Activated CD8-positive, alpha-beta T cell treated with anti-CD3 and anti-CD28 coated beads for 36 hours (primary cell): ENCODE data around the gene PDP2. TPM values are rescaled to one million over a fixed set of nuclear protein-coding genes. Genes with fewer than 3 reads are reported as not detected.

Experiments used
- ATAC-seq: fragments of 200-7000 bp; cut with Tn5 transposase; one replicate; pipeline ENCODE4 v1.10.0; 2021; ENCODE audit warnings: mild to moderate bottlenecking, moderate library complexity
- CTCF ChIA-PET: fragments of 350-600 bp; sonication (Branson Sonifier 250); formaldehyde crosslinking; loops from one replicate; lab custom pipeline; 2021; ENCODE audit warnings: antibody characterized with exemption; lab: Charles Lee
- POLR2A ChIA-PET: fragments of 350-600 bp; sonication (Branson Sonifier 250); formaldehyde crosslinking; loops from one replicate; lab custom pipeline; 2021; ENCODE audit warnings: antibody characterized with exemption; lab: Charles Lee
- DNase-seq: peaks from one replicate; pipeline ENCODE4 v3.0.0-alpha.2; 2020
- H3K27ac Mint-ChIP-seq: one replicate; pipeline ENCODE4 v1.8.0; 2021; ENCODE audit warnings: mild to moderate bottlenecking, mixed read lengths
- H3K27me3 Mint-ChIP-seq: one replicate; pipeline ENCODE4 v1.8.0; 2021; ENCODE audit warnings: mixed read lengths
- H3K36me3 Mint-ChIP-seq: one replicate; pipeline ENCODE4 v1.8.0; 2021; ENCODE audit warnings: low read depth, mixed read lengths
- H3K4me1 Mint-ChIP-seq: one replicate; pipeline ENCODE4 v1.8.0; 2021; ENCODE audit warnings: low read depth, mixed read lengths
- H3K4me3 Mint-ChIP-seq: one replicate; pipeline ENCODE4 v1.8.0; 2021; ENCODE audit warnings: mild to moderate bottlenecking, moderate library complexity, mixed read lengths
- H3K9me3 Mint-ChIP-seq: one replicate; pipeline ENCODE4 v1.8.0; 2021; ENCODE audit warnings: mixed read lengths
- intact Hi-C: fragments of 100-400 bp; cut with micrococcal nuclease; formaldehyde crosslinking; loops from one replicate; pipeline ENCODE4 v1.10.0; 2022
- total RNA-seq, 2 experiments: library from RNA; stranded (reverse); gene quantifications; one replicate each; pipeline ENCODE4 v1.2.3, GENCODE V29; 2021
- TF ChIP-seq, protein P1 (sequence below): fragments of 200-600 bp; IDR thresholded peaks from one replicate; pipeline ENCODE4 v1.8.0; 2022; ENCODE audit warnings: antibody characterized with exemption, mild to moderate bottlenecking

Gene PDP2
- total RNA-seq, 2 experiments from 2014 or later, result 31.2 to 38.1 TPM

DNA sequence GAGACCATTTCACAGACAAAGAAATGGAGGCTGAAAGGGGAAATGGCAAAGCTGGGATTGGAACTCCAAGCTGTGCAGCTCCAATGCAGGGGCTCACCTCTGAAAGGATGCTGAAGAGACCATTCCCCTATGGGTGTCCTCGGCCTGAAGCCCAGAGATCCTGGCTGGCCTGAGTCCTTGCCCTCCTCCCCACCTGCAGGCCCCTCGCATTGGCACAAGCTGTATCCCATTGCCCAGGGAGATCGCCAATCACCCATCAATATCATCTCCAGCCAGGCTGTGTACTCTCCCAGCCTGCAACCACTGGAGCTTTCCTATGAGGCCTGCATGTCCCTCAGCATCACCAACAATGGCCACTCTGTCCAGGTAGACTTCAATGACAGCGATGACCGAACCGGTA, 33.5 kb upstream of the PDP2 start:
- peaks cover 11% of the 10 kb centered on the region for H3K4me1 Mint-ChIP-seq
- TF ChIP-seq, protein P1, sequence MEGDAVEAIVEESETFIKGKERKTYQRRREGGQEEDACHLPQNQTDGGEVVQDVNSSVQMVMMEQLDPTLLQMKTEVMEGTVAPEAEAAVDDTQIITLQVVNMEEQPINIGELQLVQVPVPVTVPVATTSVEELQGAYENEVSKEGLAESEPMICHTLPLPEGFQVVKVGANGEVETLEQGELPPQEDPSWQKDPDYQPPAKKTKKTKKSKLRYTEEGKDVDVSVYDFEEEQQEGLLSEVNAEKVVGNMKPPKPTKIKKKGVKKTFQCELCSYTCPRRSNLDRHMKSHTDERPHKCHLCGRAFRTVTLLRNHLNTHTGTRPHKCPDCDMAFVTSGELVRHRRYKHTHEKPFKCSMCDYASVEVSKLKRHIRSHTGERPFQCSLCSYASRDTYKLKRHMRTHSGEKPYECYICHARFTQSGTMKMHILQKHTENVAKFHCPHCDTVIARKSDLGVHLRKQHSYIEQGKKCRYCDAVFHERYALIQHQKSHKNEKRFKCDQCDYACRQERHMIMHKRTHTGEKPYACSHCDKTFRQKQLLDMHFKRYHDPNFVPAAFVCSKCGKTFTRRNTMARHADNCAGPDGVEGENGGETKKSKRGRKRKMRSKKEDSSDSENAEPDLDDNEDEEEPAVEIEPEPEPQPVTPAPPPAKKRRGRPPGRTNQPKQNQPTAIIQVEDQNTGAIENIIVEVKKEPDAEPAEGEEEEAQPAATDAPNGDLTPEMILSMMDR, result no peak
- DNase-seq (no peak), ATAC-seq (no peak)
- H3K4me3 Mint-ChIP-seq, result no peak overlapping the region
- no peaks in the 10 kb centered on the region for H3K36me3 Mint-ChIP-seq
- H3K9me3 Mint-ChIP-seq, result no peaks in the 10 kb centered on the region
- ChIA-PET POLR2A (no interaction called here), CTCF (interaction anchor here (5.3 to 9.2 kb wide), 2 partner anchors 17 to 21 kb away, joined by 41 to 71 read pairs; partner anchors contain the start of gene NAE1)
- intact Hi-C loops, result no loop called here
- no peak overlapping the region for H3K27ac Mint-ChIP-seq
- H3K27me3 Mint-ChIP-seq, result peaks cover 37% of the 10 kb centered on the region

DNA sequence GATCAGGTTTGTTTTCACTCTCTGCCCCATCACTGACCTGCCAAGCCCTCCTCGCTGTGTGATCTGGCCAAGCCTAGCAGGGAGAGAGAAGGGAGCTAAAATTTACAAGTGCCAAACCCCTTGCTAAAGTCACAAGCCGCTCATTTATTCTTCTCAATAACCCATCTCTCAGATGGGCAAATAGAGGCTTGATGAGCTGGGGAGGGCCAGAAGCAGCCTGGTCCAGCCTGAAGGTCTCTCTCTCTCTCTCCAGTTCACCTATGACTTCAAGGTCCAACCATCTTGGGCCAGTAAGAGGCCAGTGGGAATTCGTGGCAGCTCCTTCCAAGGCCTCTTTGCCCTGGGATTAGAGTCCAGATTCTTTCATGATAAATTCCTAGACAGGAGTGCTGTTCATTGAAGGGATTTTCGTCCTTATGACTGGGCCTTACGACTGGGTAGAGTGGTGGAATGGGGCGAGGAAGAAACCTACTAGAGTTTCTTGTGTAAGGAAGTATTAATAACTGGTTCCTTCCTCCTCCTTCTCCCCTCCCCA, 32.7 kb upstream of the PDP2 start:
- POLR2A ChIA-PET, result no interaction called here
- ATAC-seq (no peak), DNase-seq (no peak)
- no peak overlapping the region for H3K27ac Mint-ChIP-seq
- no peaks in the 10 kb centered on the region for H3K36me3 Mint-ChIP-seq
- H3K4me3 Mint-ChIP-seq, result no peak overlapping the region
- TF ChIP-seq, protein P1, result no peak
- CTCF ChIA-PET, result interaction anchor here (5.3 to 9.2 kb wide), 2 partner anchors 18 to 20 kb away, joined by 41 to 71 read pairs; partner anchors contain the start of gene NAE1
- H3K4me1 Mint-ChIP-seq, result peaks cover 11% of the 10 kb centered on the region
- intact Hi-C loops, result no loop called here
- peaks cover 34% of the 10 kb centered on the region for H3K27me3 Mint-ChIP-seq
- H3K9me3 Mint-ChIP-seq, result no peaks in the 10 kb centered on the region

DNA sequence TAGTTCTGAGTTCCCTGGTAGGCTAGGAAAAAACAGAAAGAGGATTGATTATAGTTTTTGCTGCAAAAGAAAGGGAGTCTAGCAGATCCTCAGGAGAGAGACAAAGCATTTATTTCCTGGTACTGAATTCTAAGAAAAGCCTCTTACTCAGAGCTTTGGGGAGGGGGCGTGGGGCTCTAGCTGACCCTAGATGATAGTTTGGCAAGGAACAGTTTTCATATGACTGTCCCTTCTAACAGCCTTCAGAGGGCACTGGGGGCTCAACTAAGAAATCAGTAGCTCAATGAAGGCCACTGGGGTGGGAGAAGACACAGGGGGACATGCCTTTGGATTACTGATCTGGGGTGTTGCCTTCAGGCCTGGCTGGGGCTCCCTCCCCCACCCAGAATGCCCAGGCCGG, 32.1 kb upstream of the PDP2 start:
- DNase-seq (peak; percentile 52), ATAC-seq (peak; percentile 62)
- ChIA-PET POLR2A (no interaction called here), CTCF (interaction anchor here (5.3 to 9.2 kb wide), 2 partner anchors 18 to 19 kb away, joined by 41 to 71 read pairs; partner anchors contain the start of gene NAE1)
- intact Hi-C loops, result no loop called here
- Mint-ChIP-seq H3K36me3 (no peaks in the 10 kb centered on the region), H3K9me3 (no peaks in the 10 kb centered on the region), H3K4me3 (no peak overlapping the region), H3K27me3 (peaks cover 28% of the 10 kb centered on the region), H3K4me1 (peaks cover 11% of the 10 kb centered on the region), H3K27ac (no peak overlapping the region)
- TF ChIP-seq, protein P1, result no peak

DNA sequence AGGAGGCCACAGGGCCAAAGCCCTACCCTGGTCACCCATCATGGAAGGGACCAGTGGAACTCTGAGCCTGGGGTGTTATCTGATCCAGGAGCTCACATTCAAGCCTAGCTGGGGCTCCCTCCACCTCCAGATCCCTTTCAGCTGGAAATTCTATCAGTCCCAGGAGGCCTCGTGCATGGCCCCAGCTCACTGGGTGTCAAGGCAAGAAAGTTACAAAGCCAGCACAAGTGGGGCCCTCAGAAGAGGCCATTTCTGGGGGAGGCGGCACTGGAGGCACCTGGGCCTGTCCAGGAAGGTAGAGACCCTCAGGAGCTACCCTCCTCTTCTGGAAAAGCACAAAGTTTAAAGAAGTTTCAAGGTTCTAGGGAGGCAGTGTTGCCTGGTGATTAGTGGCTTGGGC, 31.3 kb upstream of the PDP2 start:
- Mint-ChIP-seq H3K27me3 (peaks cover 20% of the 10 kb centered on the region), H3K27ac (no peak overlapping the region), H3K4me1 (peaks cover 10% of the 10 kb centered on the region), H3K9me3 (no peaks in the 10 kb centered on the region), H3K36me3 (no peaks in the 10 kb centered on the region), H3K4me3 (no peak overlapping the region)
- ChIA-PET POLR2A (interaction anchor here (1.4 kb wide), 1 partner anchor 84 kb away, joined by 3 read pairs; no protein-coding TSS in a partner anchor), CTCF (interaction anchor here (1.4 to 9.2 kb wide), 3 partner anchors 19 to 198 kb away, joined by 4 to 71 read pairs (median 41); partner anchors contain the start of gene NAE1)
- DNase-seq, result no peak
- TF ChIP-seq, protein P1, result no peak
- ATAC-seq, result no peak
- intact Hi-C loops, result no loop called here

DNA sequence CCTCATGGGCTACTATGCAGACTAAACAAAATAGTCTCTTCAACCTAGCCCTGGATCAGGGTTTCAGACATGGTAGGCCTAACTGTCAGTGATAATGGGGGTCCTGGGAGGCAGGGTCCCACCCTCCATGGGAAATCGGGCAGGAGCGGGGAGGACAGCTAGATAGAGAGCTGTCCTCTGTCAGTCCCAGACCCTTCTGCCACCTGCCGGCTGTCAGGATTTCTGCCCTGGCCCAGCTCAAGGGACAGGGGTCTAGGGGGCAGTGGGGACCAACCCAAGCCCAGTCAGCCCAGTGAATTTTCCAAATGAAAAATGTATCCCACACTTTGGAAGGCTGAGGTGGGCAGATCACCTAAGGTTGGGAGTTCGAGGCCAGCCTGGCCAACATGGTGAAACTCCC, 30.8 kb upstream of the PDP2 start:
- TF ChIP-seq, protein P1, result no peak
- intact Hi-C loops, result no loop called here
- H3K9me3 Mint-ChIP-seq, result no peaks in the 10 kb centered on the region
- peaks cover 10% of the 10 kb centered on the region for H3K4me1 Mint-ChIP-seq
- peaks cover 20% of the 10 kb centered on the region for H3K27me3 Mint-ChIP-seq
- H3K27ac Mint-ChIP-seq, result no peak overlapping the region
- no peak overlapping the region for H3K4me3 Mint-ChIP-seq
- no peak for ATAC-seq
- DNase-seq, result no peak
- no peaks in the 10 kb centered on the region for H3K36me3 Mint-ChIP-seq
- ChIA-PET CTCF (interaction anchor here (0.7 to 9.2 kb wide), 4 partner anchors 16 to 199 kb away, joined by 3 to 71 read pairs (median 22); partner anchors contain the start of gene NAE1), POLR2A (interaction anchor here (1.4 kb wide), 1 partner anchor 84 kb away, joined by 3 read pairs; no protein-coding TSS in a partner anchor)
